Kidney epithelial cell (primary cell): ENCODE measurements around the gene MROH7. TPM values are rescaled to one million over a fixed set of nuclear protein-coding genes. Genes with fewer than 3 reads are reported as not detected.

Source experiments
- DNase-seq: peaks from one replicate; pipeline ENCODE4 v3.0.0-alpha.2; 2010; ENCODE audit warnings: low read depth
- H3K27me3 ChIP-seq: 2 replicates; pipeline ENCODE4 v1.6.0; 2011; ENCODE audit warnings: low read length; ENCODE audit not compliant: control insufficient read depth, insufficient read depth
- H3K36me3 ChIP-seq: 2 replicates; pipeline ENCODE4 v1.5.1; 2011; ENCODE audit warnings: low read length; ENCODE audit not compliant: control insufficient read depth, insufficient read depth
- H3K4me3 ChIP-seq: 2 replicates; pipeline ENCODE4 v1.5.1; 2011; ENCODE audit warnings: low read depth, mild to moderate bottlenecking, control low read depth, low read length
- CTCF ChIP-seq: IDR thresholded peaks from 2 replicates; pipeline ENCODE4 v1.5.1; 2011; ENCODE audit warnings: mild to moderate bottlenecking, moderate library complexity, low read length, control low read depth, inconsistent platforms; ENCODE audit not compliant: insufficient read depth, poor library complexity, severe bottlenecking
- total RNA-seq: library from RNA; depleted of rRNA; stranded (reverse); fragments of >200 nt; gene quantifications from 2 replicates; pipeline ENCODE4 v1.2.3, GENCODE V29; 2015

Gene MROH7
- total RNA-seq, 1 donor from 2014 or later: not detected

GRCh38 chr1:54742282-54742681, 100.7 kb downstream of the MROH7 start:
- no peak overlapping the region for H3K4me3 ChIP-seq
- no peak for TF ChIP-seq CTCF
- DNase-seq: no peak
- peaks cover 2% of the 10 kb centered on the region for H3K36me3 ChIP-seq
- no peaks in the 10 kb centered on the region for H3K27me3 ChIP-seq

GRCh38 chr1:54743416-54744226, 102.0 kb downstream of the MROH7 start:
- Histone ChIP-seq H3K4me3 (no peak overlapping the region), H3K27me3 (no peaks in the 10 kb centered on the region), H3K36me3 (no peaks in the 10 kb centered on the region)
- no peak for TF ChIP-seq CTCF
- no peak for DNase-seq

GRCh38 chr1:54744696-54745095, 103.1 kb downstream of the MROH7 start:
- Histone ChIP-seq H3K36me3 (no peaks in the 10 kb centered on the region), H3K27me3 (peaks cover 2% of the 10 kb centered on the region), H3K4me3 (no peak overlapping the region)
- TF ChIP-seq CTCF: no peak
- no peak for DNase-seq

GRCh38 chr1:54745274-54745673, 103.7 kb downstream of the MROH7 start:
- H3K4me3 ChIP-seq: no peak overlapping the region
- no peak for TF ChIP-seq CTCF
- H3K36me3 ChIP-seq: no peaks in the 10 kb centered on the region
- peaks cover 2% of the 10 kb centered on the region for H3K27me3 ChIP-seq
- no peak for DNase-seq

- peaks cover 2% of the 10 kb centered on the region for H3K27me3 ChIP-seq
- no peaks in the 10 kb centered on the region for H3K36me3 ChIP-seq
- DNase-seq: no peak
- TF ChIP-seq CTCF: no peak
- no peak overlapping the region for H3K4me3 ChIP-seq
Measured at GRCh38 chr1:54745864-54746263, 104.3 kb downstream of the MROH7 start.
